ENCODE data around the gene FOXO3.
"Not testable (repeated sequence)": the region's sequence is repeated elsewhere in the genome, so short reads cannot be mapped to it uniquely, and the experiment has no call there.

FOXO3 gene

DNA sequence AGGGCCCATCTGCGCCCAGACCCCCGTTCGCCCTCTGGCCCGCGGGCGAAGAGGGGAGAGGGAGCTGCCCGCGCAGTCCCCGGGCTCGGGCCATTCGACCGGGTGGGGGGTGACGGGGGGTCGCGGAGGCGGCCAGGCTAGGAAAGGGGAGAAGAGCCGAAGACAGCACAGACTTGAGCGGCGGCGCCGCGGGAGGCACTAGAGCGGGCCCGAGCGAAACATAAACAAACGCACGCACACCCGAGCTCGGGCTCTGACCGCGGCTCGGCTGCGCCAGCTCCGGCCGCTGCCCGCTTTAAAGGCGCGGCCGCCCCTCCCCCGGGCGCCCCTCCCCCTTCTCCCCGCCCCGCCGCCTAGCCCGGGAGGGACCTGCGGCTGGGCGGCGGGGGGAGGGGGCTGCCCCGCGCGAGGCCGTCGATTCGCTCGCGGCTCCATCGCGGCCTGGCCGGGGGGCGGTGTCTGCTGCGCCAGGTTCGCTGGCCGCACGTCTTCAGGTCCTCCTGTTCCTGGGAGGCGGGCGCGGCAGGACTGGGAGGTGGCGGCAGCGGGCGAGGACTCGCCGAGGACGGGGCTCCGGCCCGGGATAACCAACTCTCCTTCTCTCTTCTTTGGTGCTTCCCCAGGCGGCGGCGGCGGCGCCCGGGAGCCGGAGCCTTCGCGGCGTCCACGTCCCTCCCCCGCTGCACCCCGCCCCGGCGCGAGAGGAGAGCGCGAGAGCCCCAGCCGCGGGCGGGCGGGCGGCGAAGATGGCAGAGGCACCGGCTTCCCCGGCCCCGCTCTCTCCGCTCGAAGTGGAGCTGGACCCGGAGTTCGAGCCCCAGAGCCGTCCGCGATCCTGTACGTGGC lies at the start of gene FOXO3:
FOXO3 (plus strand) TSS at position 455 of the 846 bp plus-strand sequence; CDS start at position 747, 292 bp downstream.
- peak; percentile 87 for DNase-seq

DNA sequence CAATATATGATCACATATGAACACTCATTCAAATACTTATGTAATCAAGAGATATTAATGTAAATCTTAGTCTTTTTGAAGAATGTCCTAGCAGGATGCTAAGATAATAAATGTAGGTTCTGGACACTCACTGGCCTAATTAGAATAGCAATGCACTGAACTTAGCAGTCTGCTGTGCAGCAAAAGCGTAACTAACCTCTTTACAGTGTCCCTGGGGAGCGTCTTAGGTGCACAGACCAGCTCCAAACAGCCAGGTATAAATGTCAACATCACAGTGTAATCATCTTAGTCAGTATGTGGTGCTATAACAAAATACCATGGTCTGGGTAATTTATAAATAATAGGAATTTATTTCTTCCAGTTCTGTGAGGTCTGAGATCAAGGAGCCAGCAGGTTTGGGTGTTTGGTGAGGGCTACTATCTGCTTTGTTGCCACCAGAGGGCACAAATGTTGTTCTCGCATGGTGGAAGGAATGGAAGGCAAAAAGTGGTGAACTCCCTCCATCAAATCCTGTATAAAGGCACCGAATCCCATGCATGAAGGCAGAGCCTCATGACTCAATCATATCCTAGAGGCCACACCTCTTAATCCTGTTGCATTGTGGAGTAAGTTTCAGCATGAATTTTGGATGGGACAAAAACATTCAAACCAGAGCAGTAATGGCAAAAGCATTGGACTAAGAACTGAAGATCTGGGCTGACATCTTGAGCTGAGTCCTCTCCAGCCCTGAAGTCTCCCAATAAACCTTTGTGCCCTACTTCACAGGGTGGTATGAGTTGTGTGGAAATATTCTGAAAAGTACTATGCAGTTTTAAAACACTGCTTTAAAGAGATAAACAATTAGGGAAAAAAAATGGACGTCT lies 41.8 kb upstream of the FOXO3 start:
- DNase-seq = no peak

DNA sequence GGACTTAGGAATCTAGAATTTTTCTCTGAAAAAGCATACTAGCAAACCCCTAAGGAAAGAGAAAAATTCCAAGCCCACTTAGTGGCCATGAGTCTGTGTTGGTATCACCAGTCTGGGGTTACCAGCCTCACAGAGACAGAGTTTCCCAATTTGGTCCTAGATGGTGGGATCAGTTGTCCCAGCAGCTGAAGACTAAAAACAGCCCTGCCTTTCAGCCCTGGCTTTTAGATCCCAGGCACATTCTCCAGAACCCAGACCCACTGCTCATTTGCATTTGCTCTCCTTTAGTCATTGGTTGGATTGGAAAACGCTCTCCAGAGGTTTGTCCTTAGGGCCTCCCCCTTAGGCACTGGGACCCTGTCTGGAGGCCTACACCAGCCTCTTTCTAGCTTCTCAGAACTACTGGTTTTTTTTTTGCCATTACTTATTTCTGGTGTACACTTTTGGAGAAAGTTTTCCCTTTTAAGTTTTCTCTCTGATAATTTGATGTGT lies 39.1 kb upstream of the FOXO3 start:
- DNase-seq = no peak

DNA sequence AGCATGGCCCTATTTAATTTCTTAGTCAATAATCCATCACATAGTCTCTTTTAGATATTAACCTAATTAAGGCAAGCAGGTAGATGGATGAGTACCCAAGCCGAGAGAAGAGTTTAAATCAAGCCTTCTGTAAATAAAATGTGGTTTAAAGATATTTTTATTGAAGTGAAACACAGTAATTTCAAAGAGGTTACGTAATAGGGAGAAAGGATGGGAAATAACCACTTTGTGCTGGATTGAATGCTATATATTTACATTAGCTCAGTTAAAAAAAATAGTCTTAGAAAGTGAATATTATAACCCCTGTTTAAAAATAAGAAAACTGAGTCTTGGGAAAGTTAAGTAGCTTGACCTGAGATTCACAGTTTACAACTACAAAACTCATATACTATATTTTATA lies 37.0 kb upstream of the FOXO3 start:
- DNase-seq = no peak

DNA sequence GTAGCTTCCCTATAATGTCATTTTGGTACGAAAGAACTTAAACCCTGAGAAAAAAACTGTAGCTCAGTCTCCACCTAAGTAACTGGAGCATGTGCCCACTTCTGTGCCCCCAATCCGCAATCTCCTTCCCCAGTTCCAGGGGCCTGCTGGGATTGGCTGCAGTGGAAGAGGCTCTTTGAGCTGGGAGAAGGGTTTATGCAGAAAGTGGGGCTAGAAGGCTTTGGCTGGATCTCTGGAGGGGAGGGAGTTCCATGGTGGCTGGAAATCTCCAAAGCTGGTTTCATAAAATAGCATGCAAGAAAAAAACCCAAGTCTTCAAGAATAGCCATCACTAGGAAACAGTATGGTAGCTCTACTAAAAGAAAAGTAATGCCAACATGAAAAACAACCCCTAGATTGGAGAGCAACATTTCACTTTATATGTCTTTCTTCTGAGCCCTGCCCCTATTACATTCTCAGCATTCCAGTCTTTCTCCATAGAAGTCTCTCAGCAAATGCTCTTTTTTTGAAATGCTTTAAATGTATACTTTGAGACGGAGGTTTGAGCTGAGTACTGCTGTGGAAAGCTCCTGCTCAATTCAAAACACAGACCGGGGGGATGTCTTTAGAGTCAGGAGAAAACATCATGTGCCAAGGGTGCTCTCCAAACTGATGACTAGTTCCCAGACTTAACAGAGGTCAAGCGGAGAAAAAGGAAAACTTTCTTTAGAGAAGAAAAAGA lies 36.0 kb upstream of the FOXO3 start:
- no peak for DNase-seq

DNA sequence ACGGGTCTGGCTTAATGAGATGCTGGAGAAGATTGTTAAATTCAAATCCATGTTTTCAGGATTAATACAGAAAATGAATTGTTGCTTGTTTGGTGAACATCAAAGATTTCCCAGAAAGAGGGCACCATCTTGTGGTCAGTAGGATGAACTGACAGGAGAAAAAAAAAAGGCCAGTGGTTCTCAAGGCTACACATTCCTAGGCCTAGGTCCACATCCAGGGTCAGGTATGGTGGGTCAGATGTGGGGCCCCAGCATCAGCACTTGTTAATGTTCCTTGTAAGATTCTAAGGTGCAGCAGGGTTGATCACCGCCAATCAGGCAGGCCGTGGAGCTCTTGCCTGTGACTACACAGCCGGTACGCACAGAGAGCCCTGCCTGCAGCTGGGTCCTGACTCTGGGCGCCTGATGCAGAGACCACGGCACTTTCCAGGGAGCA lies 34.0 kb upstream of the FOXO3 start:
- DNase-seq = no peak

DNA sequence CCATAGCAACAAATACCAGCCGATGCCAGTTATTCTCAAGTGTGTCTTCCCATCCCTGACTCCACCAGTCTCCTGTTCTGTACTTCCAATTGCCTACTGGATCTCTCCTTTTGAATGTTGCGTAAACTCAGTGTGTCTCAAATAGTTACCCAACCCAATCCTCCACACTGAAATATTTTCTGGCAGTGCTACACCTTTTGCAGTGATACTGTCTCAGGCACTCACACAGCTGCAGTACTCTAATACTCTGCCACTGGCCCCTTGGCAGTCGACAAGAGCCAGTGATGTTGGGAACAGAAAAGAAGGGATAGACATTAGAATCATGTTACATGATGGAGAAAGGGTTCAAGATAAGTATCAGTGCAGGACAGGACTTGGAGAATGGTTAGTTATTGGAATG lies 31.8 kb upstream of the FOXO3 start:
- DNase-seq = no peak

DNA sequence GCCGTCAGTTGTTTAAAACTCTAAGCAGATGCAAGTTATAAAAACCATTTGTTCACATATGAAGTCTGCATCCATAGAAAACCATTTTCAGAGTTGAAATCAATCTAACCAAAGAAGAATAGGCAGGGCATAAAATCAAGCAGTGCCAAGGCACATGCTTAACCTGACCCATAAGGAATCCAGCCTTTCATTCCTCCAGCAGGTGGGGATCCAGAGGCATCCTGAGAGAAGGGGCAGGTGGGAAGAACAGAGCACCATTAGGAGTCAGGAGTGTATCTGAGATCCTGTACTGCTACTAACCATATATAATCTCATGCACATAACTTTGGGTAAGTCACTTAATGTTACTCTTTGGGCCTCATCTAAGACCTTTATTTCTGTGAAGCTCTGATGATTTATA lies 29.4 kb upstream of the FOXO3 start:
- no peak for DNase-seq

DNA sequence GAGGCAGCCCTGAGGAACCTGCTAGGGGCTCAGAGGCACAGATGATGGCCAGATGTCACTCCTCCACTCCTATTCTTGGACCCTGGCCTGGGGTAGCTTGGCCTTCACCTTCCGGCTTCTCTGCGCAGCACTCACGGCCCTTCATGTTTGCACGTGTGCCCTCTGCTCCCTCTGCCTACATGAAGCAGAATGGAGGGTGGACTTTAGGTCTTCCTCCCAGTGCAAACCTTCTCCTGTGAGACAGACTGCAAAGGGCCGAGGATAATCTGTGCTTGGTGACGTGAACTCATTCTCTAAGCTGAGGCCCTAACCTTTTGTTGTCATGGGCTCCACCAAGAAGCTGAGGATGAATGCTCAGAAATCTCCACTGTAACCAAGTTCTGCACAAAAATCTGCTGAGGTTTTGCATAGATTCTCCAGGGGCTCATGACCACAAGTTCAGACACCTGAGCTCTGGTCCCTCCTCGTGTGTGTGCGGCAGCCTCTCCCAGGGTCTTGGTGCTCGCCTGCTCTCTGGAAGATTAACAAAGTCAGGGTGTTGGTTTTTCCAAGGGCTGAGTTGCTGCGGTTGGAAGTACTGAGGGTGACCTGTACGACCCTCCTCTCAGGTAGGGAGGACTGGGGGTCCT lies 25.5 kb upstream of the FOXO3 start:
- no peak for DNase-seq

DNA sequence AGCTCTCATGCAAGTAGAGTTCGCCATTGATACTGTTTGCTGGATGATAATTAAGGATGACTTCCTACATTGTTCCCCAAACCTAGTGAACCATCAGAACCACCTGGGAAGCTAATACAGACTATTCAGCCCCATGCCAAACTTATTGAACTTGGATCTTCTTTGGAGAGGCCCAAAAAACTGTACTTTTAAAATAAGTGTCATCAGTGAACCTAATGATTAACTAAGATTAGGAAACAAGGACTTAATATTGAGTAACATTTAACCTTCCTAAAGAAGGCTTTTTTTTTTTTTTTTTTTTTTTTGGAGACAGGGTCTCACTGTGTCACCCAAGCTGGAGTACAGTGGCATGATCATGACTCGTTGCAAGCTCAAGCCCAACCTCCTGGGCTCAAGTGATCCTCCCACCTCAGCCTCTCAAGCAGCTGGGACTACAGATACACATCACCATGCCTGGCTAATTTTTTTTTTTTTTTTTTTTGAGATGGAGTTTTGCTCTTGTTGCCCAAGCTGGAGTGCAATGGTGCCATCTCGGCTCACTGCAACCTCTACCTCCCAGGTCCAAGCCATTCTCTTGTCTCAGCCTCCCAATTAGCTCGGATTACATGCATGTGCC lies 24.7 kb upstream of the FOXO3 start:
- not testable (repeated sequence) for DNase-seq

DNA sequence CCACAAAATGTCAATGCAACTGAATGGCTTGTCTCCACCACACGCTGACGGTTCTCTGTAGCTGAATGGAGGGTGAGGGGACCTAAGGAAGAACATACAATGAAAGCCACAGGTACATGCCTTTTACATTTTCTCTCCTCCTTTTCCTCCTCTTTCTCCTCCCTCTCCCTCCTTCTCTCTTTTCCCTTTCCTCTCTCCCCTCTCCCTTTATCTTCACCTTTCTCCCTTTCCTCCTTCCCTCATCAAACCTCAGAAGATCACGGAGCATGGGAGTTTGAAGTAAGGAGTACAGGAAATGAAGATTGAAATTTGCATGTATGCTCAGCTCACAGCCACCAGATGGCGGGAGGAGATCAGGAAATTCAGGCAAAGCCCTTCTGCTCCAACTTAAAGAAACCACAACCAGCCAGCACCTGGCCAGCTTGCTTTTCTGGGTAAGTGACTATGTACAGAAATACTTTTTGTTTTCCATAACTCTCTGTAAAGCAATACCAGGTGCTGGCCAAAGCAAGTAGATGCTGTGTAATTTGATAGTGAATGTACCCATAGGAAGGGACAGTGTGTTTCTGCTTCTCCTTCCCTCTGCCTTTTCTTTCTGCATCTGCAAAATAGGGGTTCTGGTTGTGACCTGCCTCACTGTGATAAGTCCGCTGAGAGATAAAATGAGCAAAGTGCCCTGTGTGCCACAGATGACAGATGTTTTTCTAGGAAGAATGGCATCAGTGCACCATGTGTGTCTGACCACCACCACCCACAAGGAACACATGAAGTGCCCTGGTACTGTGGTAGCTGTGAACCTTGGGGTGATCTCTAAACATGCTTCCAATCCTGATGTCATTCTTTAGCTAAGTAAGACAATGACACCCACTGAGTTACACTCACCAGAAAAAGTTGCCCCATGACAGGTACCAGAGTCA lies 18.6 kb upstream of the FOXO3 start:
- DNase-seq = peak; percentile 75

DNA sequence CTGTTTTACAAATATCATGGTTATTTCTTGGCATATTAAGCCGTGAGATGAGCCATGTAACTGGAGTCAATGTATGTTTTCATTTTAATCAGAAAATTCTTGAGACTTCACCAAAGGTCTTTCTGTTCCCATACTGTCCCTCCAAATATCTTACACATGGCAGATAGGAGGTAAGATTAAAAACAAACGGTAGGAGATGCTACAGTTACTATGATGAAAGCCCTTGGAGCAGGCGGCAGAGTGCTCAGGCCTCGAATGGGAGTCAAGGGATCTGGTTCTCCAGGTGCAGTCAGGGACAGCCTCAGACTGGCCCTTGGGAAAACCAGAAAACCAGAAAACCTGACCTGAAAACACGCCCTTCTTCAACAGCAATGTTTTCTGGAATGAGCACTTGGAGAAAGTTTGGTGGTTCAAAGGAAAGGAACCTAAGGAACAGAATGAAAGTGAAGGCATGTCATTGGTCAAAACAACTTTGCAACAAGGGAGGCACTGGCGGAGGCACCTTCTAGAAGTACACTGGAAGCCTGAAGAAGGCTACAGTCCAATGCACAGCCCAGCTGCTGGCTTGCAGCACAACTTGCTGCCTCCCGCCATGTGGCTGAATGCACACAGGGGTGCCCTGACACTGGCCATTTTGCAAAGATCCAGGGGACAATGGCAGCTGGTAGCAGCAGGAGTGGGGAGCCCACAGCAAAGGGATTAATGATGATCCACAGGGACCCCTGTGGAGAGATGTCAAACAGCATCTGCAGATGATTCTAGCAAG lies 17.4 kb upstream of the FOXO3 start:
- no peak for DNase-seq

DNA sequence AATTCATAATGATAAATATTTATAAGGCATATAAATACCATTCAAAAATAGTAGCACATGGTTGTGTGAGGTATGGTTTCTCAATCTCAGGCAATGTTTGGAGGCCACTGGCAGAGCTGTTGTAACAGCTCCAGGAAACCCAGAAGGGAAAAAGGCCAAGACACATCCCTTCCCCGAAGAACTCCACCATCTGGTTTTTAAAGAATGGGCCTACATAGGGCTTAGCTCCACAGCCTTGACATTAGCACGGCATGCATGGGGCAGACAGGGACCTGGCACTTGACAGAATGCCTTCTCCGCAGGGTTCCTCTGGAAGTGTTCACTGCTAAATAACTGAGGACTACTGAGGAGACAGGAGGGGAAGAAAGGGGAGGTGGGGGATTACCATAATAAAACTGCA lies 16.1 kb upstream of the FOXO3 start:
- no peak for DNase-seq

DNA sequence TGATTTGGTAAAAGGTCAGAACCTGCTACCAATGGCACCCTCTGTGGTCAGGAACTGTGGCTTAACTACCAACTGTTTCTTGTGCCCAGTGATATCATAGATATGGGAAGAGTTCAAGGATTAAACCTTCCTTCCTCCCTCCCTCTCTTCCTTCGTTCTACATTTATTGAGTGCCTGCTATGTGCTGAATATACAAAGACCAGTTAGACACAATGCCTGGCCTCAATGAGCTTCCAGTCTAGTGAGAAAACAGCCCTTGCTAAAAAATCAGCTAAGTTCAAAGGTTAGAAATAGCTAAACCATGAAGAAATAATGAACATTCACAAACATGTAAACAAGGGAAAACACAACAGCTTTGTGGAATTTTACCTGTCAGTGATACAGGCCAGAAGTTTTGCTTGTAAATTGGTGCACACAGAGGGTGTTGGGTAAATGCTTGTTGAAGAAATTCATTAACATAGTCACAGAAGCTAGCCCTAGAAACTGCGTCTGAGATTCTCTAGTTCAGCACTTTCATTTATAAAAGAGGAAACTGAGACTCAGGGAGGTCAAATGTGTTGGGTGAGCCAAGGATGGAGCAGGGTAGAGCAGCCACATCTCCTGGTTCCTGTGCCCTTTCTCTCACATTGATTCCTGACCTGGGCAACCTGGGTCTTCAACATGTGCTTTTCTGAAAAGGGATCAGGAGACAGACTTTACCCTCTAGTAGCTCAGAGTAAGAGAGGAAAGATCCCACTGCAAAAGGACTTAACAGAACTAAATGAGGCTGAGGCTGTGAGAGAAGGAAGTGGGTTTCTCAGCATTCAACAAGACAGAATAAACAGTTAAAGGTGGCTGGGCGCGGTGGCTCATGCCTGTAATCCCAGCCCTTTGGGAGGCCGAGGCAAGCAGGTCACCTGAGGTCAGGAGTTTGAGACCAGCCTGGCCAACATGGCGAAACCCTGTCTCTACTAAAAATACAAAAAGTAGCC lies 14.4 kb upstream of the FOXO3 start:
- no peak for DNase-seq

DNA sequence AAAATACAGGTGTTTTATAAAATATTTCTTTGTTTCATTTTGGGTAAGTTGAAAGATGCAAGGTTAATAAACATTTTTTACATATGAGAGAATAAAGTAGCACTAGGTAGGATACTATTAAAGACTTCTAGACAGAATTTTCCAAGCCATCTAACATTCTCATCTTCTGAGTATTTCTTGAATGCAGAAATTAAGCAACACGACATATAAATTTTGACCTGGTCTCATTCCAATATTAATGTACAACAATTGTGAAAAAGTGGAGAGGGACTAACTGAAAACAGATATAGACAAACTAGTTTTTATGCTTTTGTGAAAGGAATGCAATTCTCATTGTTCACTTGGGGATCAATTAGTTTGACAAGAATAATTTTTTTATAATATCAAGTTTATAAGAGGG lies 11.5 kb upstream of the FOXO3 start:
- DNase-seq = no peak

DNA sequence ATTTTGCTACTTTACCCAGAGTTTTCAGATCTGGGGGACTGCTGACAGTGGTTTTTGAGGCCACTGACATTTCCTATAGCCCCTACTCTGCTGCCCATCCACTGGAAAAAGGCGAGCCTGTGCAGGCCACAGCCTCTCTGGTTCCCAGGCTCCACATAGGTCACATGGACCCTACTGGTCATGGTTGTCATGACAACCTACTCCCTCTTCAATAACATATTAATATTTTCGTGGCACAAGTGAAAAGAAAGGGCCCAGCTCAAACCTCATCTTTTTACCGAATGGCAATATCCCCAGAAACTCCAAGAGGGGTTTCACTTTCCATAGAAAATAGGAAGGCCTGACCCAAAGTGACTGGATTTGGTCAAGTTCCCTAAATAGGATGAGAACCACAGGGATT lies 11.0 kb upstream of the FOXO3 start:
- DNase-seq = no peak

DNA sequence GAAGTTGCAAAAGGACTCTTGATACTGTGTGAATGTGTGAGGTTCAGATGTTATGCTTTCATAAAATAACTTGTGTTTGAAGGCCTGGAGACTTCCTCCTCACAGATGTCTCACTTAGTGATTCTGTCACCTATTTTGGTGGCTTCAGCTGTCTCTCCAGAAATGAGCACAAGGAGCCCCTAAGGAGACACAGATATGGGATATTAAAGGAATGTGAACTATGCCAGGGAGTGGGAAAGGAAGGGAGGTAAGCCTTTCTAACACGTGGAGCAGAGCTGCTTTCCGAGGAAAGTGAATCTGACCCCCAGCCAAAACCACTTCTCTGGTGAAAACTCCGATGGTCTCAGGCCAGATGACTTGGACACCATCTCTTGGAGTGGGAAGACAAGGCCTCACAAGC lies 10.5 kb upstream of the FOXO3 start:
- no peak for DNase-seq

DNA sequence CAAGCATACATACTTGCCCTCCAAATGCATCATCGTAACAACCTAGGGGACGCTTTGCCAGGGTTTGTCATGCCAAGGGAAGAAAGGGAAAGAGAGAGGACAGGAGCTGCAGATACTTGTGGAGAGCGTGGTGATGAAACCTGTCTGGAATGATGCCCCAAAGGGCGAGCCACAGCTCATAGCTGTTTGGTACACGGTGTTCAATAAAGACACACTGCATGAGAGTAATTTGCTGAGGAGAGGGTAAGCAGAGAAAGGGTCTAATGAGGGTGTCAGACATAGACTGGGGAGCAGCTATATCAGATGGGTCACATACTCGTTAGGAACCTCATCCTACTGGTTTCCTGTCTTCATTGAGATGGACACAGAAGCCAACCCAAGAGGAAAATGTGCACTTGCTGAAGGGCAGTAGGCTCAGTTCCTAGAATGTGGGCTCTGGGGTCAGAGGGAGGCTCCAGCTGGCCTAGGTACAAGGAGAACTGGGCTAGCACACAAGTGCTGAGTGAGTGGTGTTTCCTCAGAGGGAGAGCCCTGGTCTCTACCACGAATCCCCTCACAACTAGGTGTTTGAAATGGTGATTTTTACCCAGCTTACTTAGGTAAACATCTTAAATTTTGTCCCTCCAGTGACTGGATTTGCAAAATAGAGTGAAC lies 5.2 kb upstream of the FOXO3 start:
- no peak for DNase-seq
